Calu3 (cell line): Measurements from ENCODE around the gene PELO. TPM values are rescaled to one million over a fixed set of nuclear protein-coding genes. Genes with fewer than 3 reads are reported as not detected.

Experiments used
- BruUV-seq: library from RNA; stranded (reverse); fragments of 400-500 nt; replicated peaks from 2 replicates; lab custom pipeline; 2021; lab: Mats Ljungman, UMichigan
- CTCF ChIA-PET: fragments of 300-600 bp; sonication (Branson Sonifier 250); formaldehyde crosslinking; loops from one replicate; lab custom pipeline; 2022; ENCODE audit warnings: antibody characterized with exemption; lab: Charles Lee
- DNase-seq: peaks from one replicate; pipeline ENCODE4 v3.0.0; 2022
- H3K27ac Mint-ChIP-seq: one replicate; pipeline ENCODE4 v1.8.0; 2022; ENCODE audit warnings: mixed read lengths; ENCODE audit not compliant: unreplicated experiment
- H3K27me3 Mint-ChIP-seq: one replicate; pipeline ENCODE4 v1.8.0; 2022; ENCODE audit warnings: mixed read lengths; ENCODE audit not compliant: unreplicated experiment
- H3K36me3 Mint-ChIP-seq: one replicate; pipeline ENCODE4 v1.8.0; 2022; ENCODE audit warnings: mild to moderate bottlenecking, moderate library complexity, mixed read lengths; ENCODE audit not compliant: insufficient read depth, unreplicated experiment
- H3K4me1 Mint-ChIP-seq: one replicate; pipeline ENCODE4 v1.8.0; 2022; ENCODE audit warnings: mild to moderate bottlenecking, low read depth, mixed read lengths; ENCODE audit not compliant: unreplicated experiment
- H3K4me3 Mint-ChIP-seq: one replicate; pipeline ENCODE4 v1.8.0; 2022; ENCODE audit warnings: mild to moderate bottlenecking, low read depth, moderate library complexity, mixed read lengths; ENCODE audit not compliant: unreplicated experiment
- H3K9me3 Mint-ChIP-seq: one replicate; pipeline ENCODE4 v1.8.0; 2022; ENCODE audit warnings: low read depth, mixed read lengths; ENCODE audit not compliant: unreplicated experiment
- CTCF ChIP-seq: fragments of 200-600 bp; IDR thresholded peaks from one replicate; pipeline ENCODE4 v1.8.0; 2022; ENCODE audit warnings: antibody characterized with exemption; ENCODE audit not compliant: unreplicated experiment
- intact Hi-C: fragments of 100-400 bp; cut with micrococcal nuclease; formaldehyde crosslinking; loops from one replicate; pipeline ENCODE4 v1.10.0; 2022; ENCODE audit not compliant: unreplicated experiment
- total RNA-seq: library from RNA; stranded (reverse); gene quantifications from 2 replicates; pipeline ENCODE4 v1.2.3, GENCODE V29; 2022

Gene PELO
- total RNA-seq, 1 experiment from 2014 or later = 24.6 TPM

- TF ChIP-seq CTCF = no peak
- H3K4me3 Mint-ChIP-seq = no peak overlapping the region
- intact Hi-C loops = no loop called here
- no peaks in the 10 kb centered on the region for H3K9me3 Mint-ChIP-seq
- CTCF ChIA-PET = interaction anchor here (1.5 kb wide), 1 partner anchor 129 kb away, joined by 3 read pairs; no protein-coding TSS in a partner anchor
- no peaks in the 10 kb centered on the region for H3K27me3 Mint-ChIP-seq
- no peaks in the 10 kb centered on the region for H3K36me3 Mint-ChIP-seq
- H3K27ac Mint-ChIP-seq = no peak overlapping the region
- no TSS peak for BruUV-seq
- no peak for DNase-seq
- no peaks in the 10 kb centered on the region for H3K4me1 Mint-ChIP-seq
These were observed 34.2 kb downstream of the PELO start for GRCh38 chr5:52821901-52822300.

- no peak overlapping the region for H3K4me3 Mint-ChIP-seq
- no peaks in the 10 kb centered on the region for H3K27me3 Mint-ChIP-seq
- intact Hi-C loops = no loop called here
- DNase-seq = no peak
- no peak for TF ChIP-seq CTCF
- H3K27ac Mint-ChIP-seq = no peak overlapping the region
- BruUV-seq = no TSS peak
- no peaks in the 10 kb centered on the region for H3K4me1 Mint-ChIP-seq
- CTCF ChIA-PET = interaction anchor here (1.5 kb wide), 1 partner anchor 129 kb away, joined by 3 read pairs; no protein-coding TSS in a partner anchor
- no peaks in the 10 kb centered on the region for H3K36me3 Mint-ChIP-seq
- H3K9me3 Mint-ChIP-seq = no peaks in the 10 kb centered on the region
These were observed 34.7 kb downstream of the PELO start for GRCh38 chr5:52822437-52822836.

GRCh38 chr5:52824827-52825226 lies 37.1 kb downstream of the PELO start:
- Mint-ChIP-seq H3K9me3 (no peaks in the 10 kb centered on the region), H3K4me3 (no peak overlapping the region), H3K27ac (no peak overlapping the region), H3K36me3 (no peaks in the 10 kb centered on the region), H3K27me3 (no peaks in the 10 kb centered on the region), H3K4me1 (no peaks in the 10 kb centered on the region)
- no peak for TF ChIP-seq CTCF
- no TSS peak for BruUV-seq
- intact Hi-C loops = no loop called here
- DNase-seq = no peak
- CTCF ChIA-PET = no interaction called here

GRCh38 chr5:52825826-52826225 lies 38.1 kb downstream of the PELO start:
- intact Hi-C loops = no loop called here
- no TSS peak for BruUV-seq
- Mint-ChIP-seq H3K36me3 (no peaks in the 10 kb centered on the region), H3K4me3 (no peak overlapping the region), H3K9me3 (no peaks in the 10 kb centered on the region), H3K27ac (no peak overlapping the region), H3K4me1 (no peaks in the 10 kb centered on the region), H3K27me3 (no peaks in the 10 kb centered on the region)
- CTCF ChIA-PET = no interaction called here
- DNase-seq = no peak
- no peak for TF ChIP-seq CTCF
